ENCODE data around the gene DUSP10. TPM values are rescaled to one million over a fixed set of nuclear protein-coding genes. Genes with fewer than 3 reads are reported as not detected.

DUSP10 gene
- total RNA-seq, 1 experiment from 2014 or later: 1.7 TPM

DNA sequence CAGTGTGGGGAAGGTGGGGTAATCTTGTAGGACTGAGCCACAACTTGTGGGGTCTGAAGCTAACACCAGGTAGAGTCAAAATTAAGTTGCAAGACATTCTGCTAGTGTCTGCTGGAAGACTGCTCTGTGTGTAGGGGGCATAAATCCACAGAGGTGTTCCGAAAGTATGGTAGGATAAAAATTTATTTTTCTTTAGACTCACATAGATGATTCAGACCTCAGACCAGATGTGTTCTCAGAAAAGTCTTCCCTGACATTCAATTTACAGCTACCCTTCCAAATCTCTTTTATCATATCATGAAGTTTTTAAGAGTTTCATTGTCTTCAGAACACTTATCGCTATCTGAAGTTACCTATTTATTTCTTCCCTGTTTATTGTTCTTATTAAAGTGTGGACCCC is 21.3 kb downstream of the DUSP10 start (continued):
- TF ChIP-seq, protein P1, sequence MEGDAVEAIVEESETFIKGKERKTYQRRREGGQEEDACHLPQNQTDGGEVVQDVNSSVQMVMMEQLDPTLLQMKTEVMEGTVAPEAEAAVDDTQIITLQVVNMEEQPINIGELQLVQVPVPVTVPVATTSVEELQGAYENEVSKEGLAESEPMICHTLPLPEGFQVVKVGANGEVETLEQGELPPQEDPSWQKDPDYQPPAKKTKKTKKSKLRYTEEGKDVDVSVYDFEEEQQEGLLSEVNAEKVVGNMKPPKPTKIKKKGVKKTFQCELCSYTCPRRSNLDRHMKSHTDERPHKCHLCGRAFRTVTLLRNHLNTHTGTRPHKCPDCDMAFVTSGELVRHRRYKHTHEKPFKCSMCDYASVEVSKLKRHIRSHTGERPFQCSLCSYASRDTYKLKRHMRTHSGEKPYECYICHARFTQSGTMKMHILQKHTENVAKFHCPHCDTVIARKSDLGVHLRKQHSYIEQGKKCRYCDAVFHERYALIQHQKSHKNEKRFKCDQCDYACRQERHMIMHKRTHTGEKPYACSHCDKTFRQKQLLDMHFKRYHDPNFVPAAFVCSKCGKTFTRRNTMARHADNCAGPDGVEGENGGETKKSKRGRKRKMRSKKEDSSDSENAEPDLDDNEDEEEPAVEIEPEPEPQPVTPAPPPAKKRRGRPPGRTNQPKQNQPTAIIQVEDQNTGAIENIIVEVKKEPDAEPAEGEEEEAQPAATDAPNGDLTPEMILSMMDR (IDR thresholded peaks at IDR 0.05 in 2 of 3, conservative IDR thresholded peaks at IDR 0.05 in 1 of 3; ENCODE audit: borderline replicate concordance in 1 of 3, insufficient read depth in 1 of 3, low read depth in 2 of 3, low read length in 2 of 3): no peak
- TF ChIP-seq JUND (IDR thresholded peaks at IDR 0.05): no peak

DNA sequence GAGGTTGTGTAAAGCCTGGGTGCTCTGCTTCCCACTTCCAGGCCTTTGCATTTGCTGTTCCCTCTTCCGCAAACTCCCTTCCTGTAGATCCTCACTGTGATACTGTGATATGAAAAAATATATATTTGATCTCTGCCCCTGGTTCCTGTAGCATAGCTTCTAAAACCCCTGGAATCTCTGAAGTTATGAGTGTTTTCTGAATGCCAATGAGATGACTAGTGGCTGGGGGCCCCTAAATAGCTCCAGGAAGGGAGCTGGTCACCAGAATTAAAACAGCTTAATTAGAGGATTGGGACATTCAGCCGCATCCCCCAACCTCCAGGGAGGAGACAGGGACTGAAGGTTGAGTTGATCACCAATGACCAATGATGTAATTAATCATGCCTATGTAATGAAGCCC is 21.9 kb downstream of the DUSP10 start:
- Histone ChIP-seq H3K4me2 (ENCODE audit: low read length) (no peak overlapping the region), H3K4me3 (replicated peaks in 1 of 2; ENCODE audit: low read depth in 1 of 2, low read length in 2 of 2) (no peak overlapping the region), H2AFZ (ENCODE audit: low read depth, low read length, poor library complexity, severe bottlenecking) (no peak overlapping the region), H3K36me3 (ENCODE audit: control insufficient read depth in 1 of 2, insufficient read depth in 2 of 2, low read length in 2 of 2) (no peaks in the 10 kb centered on the region), H4K20me1 (ENCODE audit: insufficient read depth) (no peaks in the 10 kb centered on the region), H3K9me3 (ENCODE audit: control insufficient read depth in 1 of 2, insufficient read depth in 1 of 2, low read depth in 1 of 2, low read length in 2 of 2) (no peaks in the 10 kb centered on the region), H3K27me3 (ENCODE audit: insufficient read depth, low read length) (no peaks in the 10 kb centered on the region), H3K27ac (ENCODE audit: low read depth, low read length) (no peak overlapping the region), H3K9ac (ENCODE audit: low read length) (no peak overlapping the region), H3K9me2 (ENCODE audit: insufficient read depth) (no peaks in the 10 kb centered on the region), H3K4me1 (ENCODE audit: control insufficient read depth in 1 of 2, insufficient read depth in 2 of 2, low read length in 2 of 2) (no peaks in the 10 kb centered on the region), H3K79me2 (ENCODE audit: insufficient read depth, low read length) (no peaks in the 10 kb centered on the region)
- ChIA-PET CTCF (no interaction called here), RAD21 (ENCODE audit: low non-redundant PET in 1 of 2, low total read pairs in 2 of 2, uncharacterized antibody in 2 of 2, unreplicated experiment in 2 of 2) (no interaction called here), POLR2A (no interaction called here)
- BruUV-seq (replicated peaks): no TSS peak
- ATAC-seq (no peak), DNase-seq (ENCODE audit: low read depth, low spot score) (no peak)
- TF ChIP-seq, protein P1 (IDR thresholded peaks at IDR 0.05 in 2 of 3, conservative IDR thresholded peaks at IDR 0.05 in 1 of 3; ENCODE audit: borderline replicate concordance in 1 of 3, insufficient read depth in 1 of 3, low read depth in 2 of 3, low read length in 2 of 3): no peak
- TF ChIP-seq POLR2A (IDR thresholded peaks at IDR 0.05; ENCODE audit: borderline replicate concordance, extremely low read depth, insufficient read depth, insufficient read length) (no peak), ZNF274 (IDR thresholded peaks at IDR 0.05; ENCODE audit: low read depth, low read length) (no peak), RAD21 (IDR thresholded peaks at IDR 0.05; ENCODE audit: low read depth) (no peak), ZFX (IDR thresholded peaks at IDR 0.05) (no peak)
- TF ChIP-seq, protein P2, sequence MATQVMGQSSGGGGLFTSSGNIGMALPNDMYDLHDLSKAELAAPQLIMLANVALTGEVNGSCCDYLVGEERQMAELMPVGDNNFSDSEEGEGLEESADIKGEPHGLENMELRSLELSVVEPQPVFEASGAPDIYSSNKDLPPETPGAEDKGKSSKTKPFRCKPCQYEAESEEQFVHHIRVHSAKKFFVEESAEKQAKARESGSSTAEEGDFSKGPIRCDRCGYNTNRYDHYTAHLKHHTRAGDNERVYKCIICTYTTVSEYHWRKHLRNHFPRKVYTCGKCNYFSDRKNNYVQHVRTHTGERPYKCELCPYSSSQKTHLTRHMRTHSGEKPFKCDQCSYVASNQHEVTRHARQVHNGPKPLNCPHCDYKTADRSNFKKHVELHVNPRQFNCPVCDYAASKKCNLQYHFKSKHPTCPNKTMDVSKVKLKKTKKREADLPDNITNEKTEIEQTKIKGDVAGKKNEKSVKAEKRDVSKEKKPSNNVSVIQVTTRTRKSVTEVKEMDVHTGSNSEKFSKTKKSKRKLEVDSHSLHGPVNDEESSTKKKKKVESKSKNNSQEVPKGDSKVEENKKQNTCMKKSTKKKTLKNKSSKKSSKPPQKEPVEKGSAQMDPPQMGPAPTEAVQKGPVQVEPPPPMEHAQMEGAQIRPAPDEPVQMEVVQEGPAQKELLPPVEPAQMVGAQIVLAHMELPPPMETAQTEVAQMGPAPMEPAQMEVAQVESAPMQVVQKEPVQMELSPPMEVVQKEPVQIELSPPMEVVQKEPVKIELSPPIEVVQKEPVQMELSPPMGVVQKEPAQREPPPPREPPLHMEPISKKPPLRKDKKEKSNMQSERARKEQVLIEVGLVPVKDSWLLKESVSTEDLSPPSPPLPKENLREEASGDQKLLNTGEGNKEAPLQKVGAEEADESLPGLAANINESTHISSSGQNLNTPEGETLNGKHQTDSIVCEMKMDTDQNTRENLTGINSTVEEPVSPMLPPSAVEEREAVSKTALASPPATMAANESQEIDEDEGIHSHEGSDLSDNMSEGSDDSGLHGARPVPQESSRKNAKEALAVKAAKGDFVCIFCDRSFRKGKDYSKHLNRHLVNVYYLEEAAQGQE (IDR thresholded peaks at IDR 0.05; ENCODE audit: low read depth): no peak
- TF ChIP-seq, protein P3, sequence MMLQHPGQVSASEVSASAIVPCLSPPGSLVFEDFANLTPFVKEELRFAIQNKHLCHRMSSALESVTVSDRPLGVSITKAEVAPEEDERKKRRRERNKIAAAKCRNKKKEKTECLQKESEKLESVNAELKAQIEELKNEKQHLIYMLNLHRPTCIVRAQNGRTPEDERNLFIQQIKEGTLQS (IDR thresholded peaks at IDR 0.05): no peak
- intact Hi-C loops (cut with micrococcal nuclease): no loop called here

Measured in HCT116 (cell line).